Caco-2 (cell line): ENCODE measurements around the gene DNMBP. TPM values are rescaled to one million over a fixed set of nuclear protein-coding genes. Genes with fewer than 3 reads are reported as not detected.

ENCODE experiments used
- BruUV-seq: library from RNA; stranded (reverse); fragments of 400-500 nt; replicated peaks from 2 replicates; lab custom pipeline; 2021; lab: Mats Ljungman, UMichigan
- CTCF ChIA-PET: fragments of 300-600 bp; sonication (Branson Sonifier 250); formaldehyde crosslinking; loops from one replicate; lab custom pipeline; 2022; ENCODE audit warnings: antibody characterized with exemption; lab: Charles Lee
- POLR2A ChIA-PET: fragments of 300-600 bp; sonication (Branson Sonifier 250); formaldehyde crosslinking; loops from one replicate; lab custom pipeline; 2022; ENCODE audit warnings: antibody characterized with exemption; lab: Charles Lee
- DNase-seq, 2 experiments: peaks; one replicate each; pipeline versions ENCODE4 v3.0.0 to v3.0.0-alpha.2; 2020 to 2022
- H3K27me3 ChIP-seq: replicated peaks from 2 replicates; pipeline ENCODE4 v1.6.0; 2011; ENCODE audit warnings: low read length; ENCODE audit not compliant: control insufficient read depth, insufficient read depth
- H3K36me3 ChIP-seq: 2 replicates; pipeline ENCODE4 v1.5.1; 2011; ENCODE audit warnings: low read length; ENCODE audit not compliant: control insufficient read depth, insufficient read depth
- H3K4me1 ChIP-seq: fragments of 250-450 bp; sonication (Bioruptor Pico); 2 replicates; pipeline ENCODE4 v1.5.1; 2020; ENCODE audit warnings: mild to moderate bottlenecking
- H3K4me3 ChIP-seq: 2 replicates; pipeline ENCODE4 v1.5.1; 2011; ENCODE audit warnings: low read depth, mild to moderate bottlenecking, control low read depth, low read length
- H3K9me3 ChIP-seq: fragments of 250-450 bp; sonication (Bioruptor Pico); 2 replicates; pipeline ENCODE4 v1.5.1; 2020; ENCODE audit warnings: mild to moderate bottlenecking, moderate library complexity
- H3K27ac Mint-ChIP-seq: one replicate; pipeline ENCODE4 v1.8.0; 2022; ENCODE audit warnings: mixed read lengths; ENCODE audit not compliant: unreplicated experiment
- H3K27me3 Mint-ChIP-seq: one replicate; pipeline ENCODE4 v1.8.0; 2022; ENCODE audit warnings: mixed read lengths; ENCODE audit not compliant: insufficient read depth, unreplicated experiment
- H3K36me3 Mint-ChIP-seq: one replicate; pipeline ENCODE4 v1.8.0; 2022; ENCODE audit warnings: mild to moderate bottlenecking, mixed read lengths; ENCODE audit not compliant: insufficient read depth, unreplicated experiment
- H3K4me1 Mint-ChIP-seq: one replicate; pipeline ENCODE4 v1.8.0; 2022; ENCODE audit warnings: low read depth, mixed read lengths; ENCODE audit not compliant: unreplicated experiment
- H3K4me3 Mint-ChIP-seq: one replicate; pipeline ENCODE4 v1.8.0; 2022; ENCODE audit warnings: mild to moderate bottlenecking, moderate library complexity, mixed read lengths; ENCODE audit not compliant: unreplicated experiment
- H3K9me3 Mint-ChIP-seq: one replicate; pipeline ENCODE4 v1.8.0; 2022; ENCODE audit warnings: mixed read lengths; ENCODE audit not compliant: unreplicated experiment
- intact Hi-C: fragments of 100-400 bp; cut with micrococcal nuclease; formaldehyde crosslinking; loops from one replicate; pipeline ENCODE4 v1.10.0; 2022; ENCODE audit not compliant: unreplicated experiment
- total RNA-seq: library from RNA; stranded (reverse); gene quantifications from 2 replicates; pipeline ENCODE4 v1.2.3, GENCODE V29; 2022
- TF ChIP-seq, protein P1 (sequence below), 2 experiments: fragments of 200-600 bp in 1 of 2; IDR thresholded peaks; 1 replicate in 1 of 2; 2 replicates in 1 of 2; pipeline versions ENCODE4 v1.5.1 to v1.8.0; 2011 to 2022; ENCODE audit warnings: antibody characterized with exemption in 1 of 2, control low read depth in 1 of 2, inconsistent platforms in 1 of 2, low read depth in 1 of 2, low read length in 1 of 2, mild to moderate bottlenecking in 1 of 2, moderate library complexity in 1 of 2; ENCODE audit not compliant: insufficient read depth in 1 of 2, severe bottlenecking in 1 of 2, unreplicated experiment in 1 of 2

DNMBP gene
- total RNA-seq, 1 experiment from 2014 or later = 30.6 TPM

DNA sequence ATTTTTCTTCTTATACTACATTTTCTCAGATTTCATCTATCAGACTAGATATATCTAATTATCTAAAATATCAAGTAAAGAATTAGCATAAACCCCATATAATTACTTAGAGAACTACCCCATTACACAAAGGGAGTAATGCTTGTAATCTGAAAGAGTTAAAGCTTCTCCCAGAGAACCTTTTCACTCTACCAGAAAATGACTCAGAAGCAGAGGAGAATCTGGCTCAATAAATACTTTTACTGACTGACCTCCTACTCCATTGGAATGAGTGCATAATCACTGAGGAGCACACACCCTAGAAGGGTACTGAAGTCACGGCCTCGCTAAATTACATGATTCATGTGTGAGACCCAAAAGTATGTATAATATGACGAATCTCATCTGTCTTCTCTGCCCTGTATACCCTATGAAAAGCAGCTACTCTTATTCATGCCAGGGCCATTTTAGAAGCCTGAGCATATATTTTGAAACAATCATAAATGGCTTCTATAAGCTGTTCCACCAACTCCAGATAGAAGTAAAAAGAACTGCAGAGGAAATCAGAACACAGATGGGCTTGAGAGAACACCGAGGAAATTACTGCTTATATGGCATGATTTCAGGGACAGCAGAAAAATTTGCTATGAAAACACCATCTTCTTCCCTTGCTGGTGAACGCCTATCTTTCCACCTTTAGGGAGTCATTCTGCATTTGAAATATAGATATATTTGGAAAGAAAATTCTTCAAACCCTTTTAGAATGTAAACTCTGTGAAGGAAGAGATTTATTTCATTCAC lies 32.7 kb downstream of the DNMBP start:
- peak overlapping the region; percentile 33 for H3K27ac Mint-ChIP-seq
- peak in 1 of 2 experiments; percentile 14 for DNase-seq

GRCh38 chr10:99975942-99976809 lies 33.6 kb downstream of the DNMBP start:
- Histone ChIP-seq H3K4me3 (no peak overlapping the region), H3K4me1 (peaks cover 28% of the 10 kb centered on the region; the same call in 1 of the 2 replicates), H3K36me3 (no peaks in the 10 kb centered on the region), H3K27me3 (no peaks in the 10 kb centered on the region), H3K9me3 (no peaks in the 10 kb centered on the region)
- no peak for DNase-seq
- peaks cover 11% of the 10 kb centered on the region for H3K4me1 Mint-ChIP-seq
- ChIA-PET CTCF (interaction anchor here (0.6 to 1.8 kb wide), 2 partner anchors 116 to 130 kb away, joined by 5 to 9 read pairs; no protein-coding TSS in a partner anchor), POLR2A (no interaction called here)
- no peaks in the 10 kb centered on the region for H3K9me3 Mint-ChIP-seq
- BruUV-seq = no TSS peak
- TF ChIP-seq, protein P1, sequence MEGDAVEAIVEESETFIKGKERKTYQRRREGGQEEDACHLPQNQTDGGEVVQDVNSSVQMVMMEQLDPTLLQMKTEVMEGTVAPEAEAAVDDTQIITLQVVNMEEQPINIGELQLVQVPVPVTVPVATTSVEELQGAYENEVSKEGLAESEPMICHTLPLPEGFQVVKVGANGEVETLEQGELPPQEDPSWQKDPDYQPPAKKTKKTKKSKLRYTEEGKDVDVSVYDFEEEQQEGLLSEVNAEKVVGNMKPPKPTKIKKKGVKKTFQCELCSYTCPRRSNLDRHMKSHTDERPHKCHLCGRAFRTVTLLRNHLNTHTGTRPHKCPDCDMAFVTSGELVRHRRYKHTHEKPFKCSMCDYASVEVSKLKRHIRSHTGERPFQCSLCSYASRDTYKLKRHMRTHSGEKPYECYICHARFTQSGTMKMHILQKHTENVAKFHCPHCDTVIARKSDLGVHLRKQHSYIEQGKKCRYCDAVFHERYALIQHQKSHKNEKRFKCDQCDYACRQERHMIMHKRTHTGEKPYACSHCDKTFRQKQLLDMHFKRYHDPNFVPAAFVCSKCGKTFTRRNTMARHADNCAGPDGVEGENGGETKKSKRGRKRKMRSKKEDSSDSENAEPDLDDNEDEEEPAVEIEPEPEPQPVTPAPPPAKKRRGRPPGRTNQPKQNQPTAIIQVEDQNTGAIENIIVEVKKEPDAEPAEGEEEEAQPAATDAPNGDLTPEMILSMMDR (IDR thresholded peaks at IDR 0.05; ENCODE audit: insufficient read depth in 1 of 2, low read depth in 1 of 2, low read length in 1 of 2, severe bottlenecking in 1 of 2, unreplicated experiment in 1 of 2) = no peak
- peaks cover 8% of the 10 kb centered on the region for H3K36me3 Mint-ChIP-seq
- H3K27me3 Mint-ChIP-seq = no peaks in the 10 kb centered on the region
- H3K27ac Mint-ChIP-seq = peak overlapping the region; percentile 33
- no peak overlapping the region for H3K4me3 Mint-ChIP-seq
- intact Hi-C loops = loop anchor here (2.0 to 5.0 kb wide), 2 partner anchors 36 to 125 kb away; no protein-coding TSS in a partner anchor

More for the DNA sequence above, 32.7 kb downstream of the DNMBP start:
- Histone ChIP-seq H3K9me3 (no peaks in the 10 kb centered on the region), H3K4me3 (no peak overlapping the region), H3K27me3 (no peaks in the 10 kb centered on the region), H3K36me3 (no peaks in the 10 kb centered on the region), H3K4me1 (peaks cover 28% of the 10 kb centered on the region; the same call in 1 of the 2 replicates)
- Mint-ChIP-seq H3K4me3 (no peak overlapping the region), H3K27me3 (no peaks in the 10 kb centered on the region), H3K9me3 (no peaks in the 10 kb centered on the region), H3K36me3 (no peaks in the 10 kb centered on the region), H3K4me1 (peaks cover 11% of the 10 kb centered on the region)
- intact Hi-C loops = loop anchor here (2.0 to 5.0 kb wide), 2 partner anchors 35 to 124 kb away; no protein-coding TSS in a partner anchor
- ChIA-PET POLR2A (interaction anchor here (0.7 kb wide), 1 partner anchor 46 kb away, joined by 4 read pairs; no protein-coding TSS in a partner anchor), CTCF (interaction anchor here (0.6 to 1.8 kb wide), 3 partner anchors 69 to 131 kb away, joined by 5 to 11 read pairs (median 9); no protein-coding TSS in a partner anchor)
- TF ChIP-seq, protein P1 (IDR thresholded peaks at IDR 0.05; ENCODE audit: insufficient read depth in 1 of 2, low read depth in 1 of 2, low read length in 1 of 2, severe bottlenecking in 1 of 2, unreplicated experiment in 1 of 2) = no peak
- BruUV-seq = no TSS peak
